ENCODE results near the gene HYCC2. TPM values are rescaled to one million over a fixed set of nuclear protein-coding genes. Genes with fewer than 3 reads are reported as not detected.
"Not testable (repeated sequence)": the region's sequence is repeated elsewhere in the genome, so short reads cannot be mapped to it uniquely, and the experiment has no call there.

Gene HYCC2
- total RNA-seq, 3 donors from 2014 or later: 16.4 to 38.7 (median 24.1) TPM

- Histone ChIP-seq H3K27ac (no peak overlapping the region), H3K27me3 (no peaks in the 10 kb centered on the region), H3K4me1 (no peaks in the 10 kb centered on the region), H3K9me3 (no peaks in the 10 kb centered on the region), H3K36me3 (no peaks in the 10 kb centered on the region), H3K4me3 (no peak overlapping the region)
- no peak for TF ChIP-seq POLR2A (IDR thresholded peaks at IDR 0.05)
- no peak for TF ChIP-seq POLR2AphosphoS5 (IDR thresholded peaks at IDR 0.05)
- TF ChIP-seq, protein P1, sequence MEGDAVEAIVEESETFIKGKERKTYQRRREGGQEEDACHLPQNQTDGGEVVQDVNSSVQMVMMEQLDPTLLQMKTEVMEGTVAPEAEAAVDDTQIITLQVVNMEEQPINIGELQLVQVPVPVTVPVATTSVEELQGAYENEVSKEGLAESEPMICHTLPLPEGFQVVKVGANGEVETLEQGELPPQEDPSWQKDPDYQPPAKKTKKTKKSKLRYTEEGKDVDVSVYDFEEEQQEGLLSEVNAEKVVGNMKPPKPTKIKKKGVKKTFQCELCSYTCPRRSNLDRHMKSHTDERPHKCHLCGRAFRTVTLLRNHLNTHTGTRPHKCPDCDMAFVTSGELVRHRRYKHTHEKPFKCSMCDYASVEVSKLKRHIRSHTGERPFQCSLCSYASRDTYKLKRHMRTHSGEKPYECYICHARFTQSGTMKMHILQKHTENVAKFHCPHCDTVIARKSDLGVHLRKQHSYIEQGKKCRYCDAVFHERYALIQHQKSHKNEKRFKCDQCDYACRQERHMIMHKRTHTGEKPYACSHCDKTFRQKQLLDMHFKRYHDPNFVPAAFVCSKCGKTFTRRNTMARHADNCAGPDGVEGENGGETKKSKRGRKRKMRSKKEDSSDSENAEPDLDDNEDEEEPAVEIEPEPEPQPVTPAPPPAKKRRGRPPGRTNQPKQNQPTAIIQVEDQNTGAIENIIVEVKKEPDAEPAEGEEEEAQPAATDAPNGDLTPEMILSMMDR (IDR thresholded peaks at IDR 0.05): no peak
- no peak for DNase-seq (ENCODE audit: low spot score in 2 of 2)
- intact Hi-C loops (cut with DNase I; ENCODE audit: low total_unique reads): no loop called here
Observed at GRCh38 chr2:201046881-201047280, 24.6 kb downstream of the HYCC2 start.

- H3K4me3 ChIP-seq; H3K27ac ChIP-seq; intact Hi-C loops (cut with DNase I; ENCODE audit: low total_unique reads); H3K27me3 ChIP-seq; H3K36me3 ChIP-seq; DNase-seq (ENCODE audit: low spot score in 2 of 2); H3K9me3 ChIP-seq; H3K4me1 ChIP-seq: not testable (repeated sequence)
Observed at GRCh38 chr2:201043050-201043449, 28.4 kb downstream of the HYCC2 start.

DNA sequence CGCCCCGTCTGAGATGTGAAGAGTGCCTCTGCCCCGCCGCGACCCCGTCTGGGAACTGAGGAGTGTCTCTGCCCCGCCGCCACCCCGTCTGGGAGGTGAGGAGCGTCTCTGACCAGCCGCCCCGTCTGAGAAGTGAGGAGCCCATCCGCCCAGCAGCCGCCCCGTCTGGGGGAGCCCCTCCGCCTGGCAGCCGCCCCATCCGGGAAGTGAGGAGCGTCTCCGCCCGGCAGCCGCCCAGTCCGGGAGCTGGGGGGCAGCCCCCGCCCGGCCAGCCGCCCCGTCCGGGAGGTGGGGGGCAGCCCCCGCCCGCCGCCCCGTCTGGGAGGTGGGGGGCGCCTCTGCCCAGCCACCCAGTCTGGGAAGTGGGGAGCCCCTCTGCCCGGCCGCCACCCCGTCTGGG, 29.0 kb downstream of the HYCC2 start:
- H3K36me3 ChIP-seq; H3K27me3 ChIP-seq; H3K9me3 ChIP-seq; H3K4me1 ChIP-seq; H3K27ac ChIP-seq; H3K4me3 ChIP-seq; DNase-seq (ENCODE audit: low spot score in 2 of 2); intact Hi-C loops (cut with DNase I; ENCODE audit: low total_unique reads): not testable (repeated sequence)

GRCh38 chr2:201040867-201041628, 30.4 kb downstream of the HYCC2 start:
- Histone ChIP-seq H3K4me1 (no peaks in the 10 kb centered on the region), H3K36me3 (no peaks in the 10 kb centered on the region), H3K27ac (no peak overlapping the region), H3K27me3 (no peaks in the 10 kb centered on the region), H3K9me3 (no peaks in the 10 kb centered on the region), H3K4me3 (no peak overlapping the region)
- TF ChIP-seq, protein P1 (IDR thresholded peaks at IDR 0.05): no peak
- TF ChIP-seq POLR2AphosphoS5 (IDR thresholded peaks at IDR 0.05): no peak
- no peak for TF ChIP-seq POLR2A (IDR thresholded peaks at IDR 0.05)
- intact Hi-C loops (cut with DNase I; ENCODE audit: low total_unique reads): no loop called here
- DNase-seq (ENCODE audit: low spot score in 2 of 2): no peak

DNA sequence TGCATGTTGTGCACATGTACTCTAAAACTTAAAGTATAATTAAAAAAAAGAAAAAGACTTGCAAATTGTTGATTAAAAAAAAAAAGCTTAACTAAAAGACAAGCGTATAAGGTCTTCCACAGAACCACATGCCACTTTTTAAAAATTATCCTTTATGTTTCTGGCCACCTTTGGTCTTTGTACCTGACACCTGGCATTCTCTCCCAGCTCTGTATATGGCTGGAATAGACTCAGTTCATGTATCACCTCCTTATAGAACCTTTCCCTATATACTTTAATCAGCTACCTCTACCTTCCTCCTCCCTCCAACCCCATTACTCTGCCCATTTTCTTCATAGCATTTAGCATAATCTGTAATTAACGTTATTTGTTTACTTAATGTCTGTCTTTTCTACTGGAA, 32.6 kb downstream of the HYCC2 start:
- Histone ChIP-seq H3K27me3 (no peaks in the 10 kb centered on the region), H3K4me3 (no peak overlapping the region), H3K4me1 (no peaks in the 10 kb centered on the region), H3K27ac (no peak overlapping the region), H3K36me3 (no peaks in the 10 kb centered on the region), H3K9me3 (no peaks in the 10 kb centered on the region)
- DNase-seq (ENCODE audit: low spot score in 2 of 2): no peak
- intact Hi-C loops (cut with DNase I; ENCODE audit: low total_unique reads): no loop called here
- TF ChIP-seq POLR2A (IDR thresholded peaks at IDR 0.05): no peak
- TF ChIP-seq POLR2AphosphoS5 (IDR thresholded peaks at IDR 0.05): no peak
- TF ChIP-seq, protein P1 (IDR thresholded peaks at IDR 0.05): no peak

- H3K9me3 ChIP-seq; intact Hi-C loops (cut with DNase I; ENCODE audit: low total_unique reads); DNase-seq (ENCODE audit: low spot score in 2 of 2); H3K27me3 ChIP-seq; H3K36me3 ChIP-seq; H3K4me3 ChIP-seq; H3K27ac ChIP-seq; H3K4me1 ChIP-seq: not testable (repeated sequence)
Observed at GRCh38 chr2:201038361-201038760, 33.1 kb downstream of the HYCC2 start.

GRCh38 chr2:201034355-201034754, 37.1 kb downstream of the HYCC2 start:
- H3K4me1 ChIP-seq; DNase-seq (ENCODE audit: low spot score in 2 of 2); H3K9me3 ChIP-seq; H3K27ac ChIP-seq; H3K4me3 ChIP-seq; intact Hi-C loops (cut with DNase I; ENCODE audit: low total_unique reads); H3K27me3 ChIP-seq; H3K36me3 ChIP-seq: not testable (repeated sequence)

Data from breast epithelium (tissue), 4 donors.